ENCODE data around the gene B9D1. TPM values are rescaled to one million over a fixed set of nuclear protein-coding genes. Genes with fewer than 3 reads are reported as not detected.

B9D1 gene
- polyA plus RNA-seq, 1 experiment: 55.8 TPM

GRCh38 chr17:19374136-19374535 lies 11.6 kb upstream of the B9D1 start:
- H3K36me3 ChIP-seq (ENCODE audit: control insufficient read depth, insufficient read depth, low read length): no peaks in the 10 kb centered on the region
- no peak for DNase-seq (ENCODE audit: low read depth)
- H3K27me3 ChIP-seq (ENCODE audit: control insufficient read depth, insufficient read depth, low read length): no peaks in the 10 kb centered on the region
- ChIA-PET POLR2A (no interaction called here), CTCF (interaction anchor here (0.9 to 3.1 kb wide), 4 partner anchors 9 to 73 kb away, joined by 3 to 15 read pairs (median 10); partner anchors contain the start of gene B9D1)
- TF ChIP-seq, protein P1, sequence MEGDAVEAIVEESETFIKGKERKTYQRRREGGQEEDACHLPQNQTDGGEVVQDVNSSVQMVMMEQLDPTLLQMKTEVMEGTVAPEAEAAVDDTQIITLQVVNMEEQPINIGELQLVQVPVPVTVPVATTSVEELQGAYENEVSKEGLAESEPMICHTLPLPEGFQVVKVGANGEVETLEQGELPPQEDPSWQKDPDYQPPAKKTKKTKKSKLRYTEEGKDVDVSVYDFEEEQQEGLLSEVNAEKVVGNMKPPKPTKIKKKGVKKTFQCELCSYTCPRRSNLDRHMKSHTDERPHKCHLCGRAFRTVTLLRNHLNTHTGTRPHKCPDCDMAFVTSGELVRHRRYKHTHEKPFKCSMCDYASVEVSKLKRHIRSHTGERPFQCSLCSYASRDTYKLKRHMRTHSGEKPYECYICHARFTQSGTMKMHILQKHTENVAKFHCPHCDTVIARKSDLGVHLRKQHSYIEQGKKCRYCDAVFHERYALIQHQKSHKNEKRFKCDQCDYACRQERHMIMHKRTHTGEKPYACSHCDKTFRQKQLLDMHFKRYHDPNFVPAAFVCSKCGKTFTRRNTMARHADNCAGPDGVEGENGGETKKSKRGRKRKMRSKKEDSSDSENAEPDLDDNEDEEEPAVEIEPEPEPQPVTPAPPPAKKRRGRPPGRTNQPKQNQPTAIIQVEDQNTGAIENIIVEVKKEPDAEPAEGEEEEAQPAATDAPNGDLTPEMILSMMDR (IDR thresholded peaks at IDR 0.05; ENCODE audit: insufficient read depth, low read depth, low read length): no peak
- no peak overlapping the region for H3K4me3 ChIP-seq (ENCODE audit: low read depth, low read length)

GRCh38 chr17:19372866-19373504 lies 10.5 kb upstream of the B9D1 start:
- Histone ChIP-seq H3K27me3 (ENCODE audit: control insufficient read depth, insufficient read depth, low read length) (no peaks in the 10 kb centered on the region), H3K4me3 (ENCODE audit: low read depth, low read length) (no peak overlapping the region), H3K36me3 (ENCODE audit: control insufficient read depth, insufficient read depth, low read length) (no peaks in the 10 kb centered on the region)
- CTCF ChIA-PET: interaction anchor here (0.7 to 2.3 kb wide), 4 partner anchors 10 to 74 kb away, joined by 3 to 11 read pairs (median 6); no protein-coding TSS in a partner anchor
- TF ChIP-seq, protein P1 (IDR thresholded peaks at IDR 0.05; ENCODE audit: insufficient read depth, low read depth, low read length): no peak
- no peak for DNase-seq (ENCODE audit: low read depth)
- POLR2A ChIA-PET: no interaction called here

DNA sequence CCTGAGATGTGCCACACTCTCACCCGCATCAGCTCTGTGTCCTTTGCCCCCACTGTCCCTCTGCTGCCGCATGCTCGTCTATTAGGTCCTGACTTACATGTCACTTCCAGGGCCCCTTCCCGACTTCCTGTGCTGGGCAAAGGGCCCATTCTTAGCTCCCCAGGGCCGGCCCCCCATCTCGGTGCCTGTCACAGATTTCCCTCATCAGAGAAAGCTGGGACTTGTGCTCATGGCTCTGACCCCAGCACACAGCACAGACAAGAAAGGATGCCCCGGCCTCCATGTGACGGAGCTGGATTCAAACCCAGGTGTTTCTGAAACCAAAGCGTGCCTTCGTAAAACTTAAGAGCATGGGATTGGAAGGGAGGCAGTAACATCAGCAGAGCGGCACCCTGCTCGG lies 9.9 kb upstream of the B9D1 start:
- Histone ChIP-seq H3K4me3 (ENCODE audit: low read depth, low read length) (no peak overlapping the region), H3K27me3 (ENCODE audit: control insufficient read depth, insufficient read depth, low read length) (no peaks in the 10 kb centered on the region), H3K36me3 (ENCODE audit: control insufficient read depth, insufficient read depth, low read length) (no peaks in the 10 kb centered on the region)
- ChIA-PET CTCF (interaction anchor here (1.3 kb wide), 1 partner anchor 9 kb away, joined by 3 read pairs; no protein-coding TSS in a partner anchor), POLR2A (no interaction called here)
- DNase-seq (ENCODE audit: low read depth): no peak
- TF ChIP-seq, protein P1 (IDR thresholded peaks at IDR 0.05; ENCODE audit: insufficient read depth, low read depth, low read length): no peak

DNA sequence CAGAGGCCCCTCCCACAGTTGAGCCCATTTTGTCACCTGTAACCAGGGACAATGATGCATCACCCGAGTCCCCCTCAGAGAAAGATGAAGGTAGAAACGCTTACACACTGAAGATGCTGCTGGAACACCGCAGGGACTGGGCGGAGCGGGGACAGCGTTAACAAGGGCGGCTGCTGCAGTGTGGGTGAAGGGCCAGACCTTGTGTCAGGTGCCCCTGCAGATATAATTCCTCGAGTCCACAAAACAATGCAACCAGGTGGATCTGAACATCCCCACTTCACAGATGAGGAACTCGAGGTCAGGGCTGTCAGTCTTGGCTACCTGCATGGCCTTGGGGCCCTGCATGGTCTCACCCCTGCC lies 9.5 kb upstream of the B9D1 start:
- H3K4me3 ChIP-seq (ENCODE audit: low read depth, low read length): no peak overlapping the region
- ChIA-PET CTCF (interaction anchor here (1.3 kb wide), 1 partner anchor 9 kb away, joined by 3 read pairs; no protein-coding TSS in a partner anchor), POLR2A (no interaction called here)
- DNase-seq (ENCODE audit: low read depth): no peak
- TF ChIP-seq, protein P1 (IDR thresholded peaks at IDR 0.05; ENCODE audit: insufficient read depth, low read depth, low read length): no peak
- no peaks in the 10 kb centered on the region for H3K36me3 ChIP-seq (ENCODE audit: control insufficient read depth, insufficient read depth, low read length)
- H3K27me3 ChIP-seq (ENCODE audit: control insufficient read depth, insufficient read depth, low read length): no peaks in the 10 kb centered on the region

GRCh38 chr17:19371259-19372010 lies 8.9 kb upstream of the B9D1 start:
- CTCF ChIA-PET: interaction anchor here (0.6 to 1.3 kb wide), 3 partner anchors 8 to 122 kb away, joined by 3 to 4 read pairs (median 3); partner anchors contain the start of gene B9D1
- Histone ChIP-seq H3K27me3 (ENCODE audit: control insufficient read depth, insufficient read depth, low read length) (no peaks in the 10 kb centered on the region), H3K4me3 (ENCODE audit: low read depth, low read length) (no peak overlapping the region), H3K36me3 (ENCODE audit: control insufficient read depth, insufficient read depth, low read length) (no peaks in the 10 kb centered on the region)
- no peak for DNase-seq (ENCODE audit: low read depth)
- TF ChIP-seq, protein P1 (IDR thresholded peaks at IDR 0.05; ENCODE audit: insufficient read depth, low read depth, low read length): no peak
- POLR2A ChIA-PET: no interaction called here
